ENCODE results near the gene NCOR1.
"Not testable (repeated sequence)": the region's sequence is repeated elsewhere in the genome, so short reads cannot be mapped to it uniquely, and the experiment has no call there.

Gene NCOR1

GRCh38 chr17:16214190-16215001, 938 bp downstream of the NCOR1 start:
- peak; percentile 33 for DNase-seq

- DNase-seq = no peak
Measured at GRCh38 chr17:16212793-16213192, 2.5 kb downstream of the NCOR1 start.

- DNase-seq = no peak
Measured at GRCh38 chr17:16211590-16211989, 3.7 kb downstream of the NCOR1 start.

- not testable (repeated sequence) for DNase-seq
Measured at GRCh38 chr17:16204763-16205162, 10.6 kb downstream of the NCOR1 start.

GRCh38 chr17:16202554-16203500, 12.5 kb downstream of the NCOR1 start:
- DNase-seq = not testable (repeated sequence)

GRCh38 chr17:16201693-16202131, 13.6 kb downstream of the NCOR1 start:
- DNase-seq = peak; percentile 21

GRCh38 chr17:16199093-16199492, 16.2 kb downstream of the NCOR1 start:
- DNase-seq = no peak

GRCh38 chr17:16197276-16197675, 18.1 kb downstream of the NCOR1 start:
- no peak for DNase-seq

- not testable (repeated sequence) for DNase-seq
Measured at GRCh38 chr17:16194307-16194835, 21.0 kb downstream of the NCOR1 start.

- no peak for DNase-seq
Measured at GRCh38 chr17:16191604-16192003, 23.7 kb downstream of the NCOR1 start.

GRCh38 chr17:16190703-16191360, 24.5 kb downstream of the NCOR1 start:
- no peak for DNase-seq

GRCh38 chr17:16189791-16190348, 25.5 kb downstream of the NCOR1 start:
- DNase-seq = no peak

- DNase-seq = no peak
Measured at GRCh38 chr17:16187642-16188041, 27.7 kb downstream of the NCOR1 start.

GRCh38 chr17:16181581-16181980, 33.8 kb downstream of the NCOR1 start:
- no peak for DNase-seq

GRCh38 chr17:16178836-16179235, 36.5 kb downstream of the NCOR1 start:
- no peak for DNase-seq

GRCh38 chr17:16171613-16172012, 43.7 kb downstream of the NCOR1 start:
- peak; percentile 91 for DNase-seq

- not testable (repeated sequence) for DNase-seq
Measured at GRCh38 chr17:16166766-16167165, 48.6 kb downstream of the NCOR1 start.

- DNase-seq = no peak
Measured at GRCh38 chr17:16158714-16159113, 56.6 kb downstream of the NCOR1 start.

- DNase-seq = no peak
Measured at GRCh38 chr17:16155536-16155935, 59.8 kb downstream of the NCOR1 start.

- DNase-seq = not testable (repeated sequence)
Measured at GRCh38 chr17:16152326-16152725, 63.0 kb downstream of the NCOR1 start.

GRCh38 chr17:16150251-16150856, 65.0 kb downstream of the NCOR1 start:
- peak; percentile 54 for DNase-seq

- no peak for DNase-seq
Measured at GRCh38 chr17:16148596-16148995, 66.7 kb downstream of the NCOR1 start.
